Measurements from ENCODE around the gene PAK1.

Gene PAK1

GRCh38 chr11:77289737-77290136 is 184.2 kb downstream of the PAK1 start:
- ChIA-PET POLR2A (no interaction called here), CTCF (interaction anchor here (1.5 kb wide), 1 partner anchor 259 kb away, joined by 4 read pairs; no protein-coding TSS in a partner anchor)
- DNase-seq (ENCODE audit: extremely low spot score), result no peak
- TF ChIP-seq CTCF (IDR thresholded peaks at IDR 0.05; ENCODE audit: control extremely low read depth, extremely low read depth, low read depth, missing control alignments), result no peak

GRCh38 chr11:77287615-77288273 is 186.2 kb downstream of the PAK1 start:
- no peak for TF ChIP-seq CTCF (IDR thresholded peaks at IDR 0.05; ENCODE audit: control extremely low read depth, extremely low read depth, low read depth, missing control alignments)
- ChIA-PET POLR2A (no interaction called here), CTCF (no interaction called here)

GRCh38 chr11:77287136-77287535 is 186.8 kb downstream of the PAK1 start:
- CTCF ChIA-PET, result no interaction called here

More at GRCh38 chr11:77287615-77288273, 186.2 kb downstream of the PAK1 start:
- no peak for DNase-seq (ENCODE audit: extremely low spot score)

GRCh38 chr11:77284476-77285468 is 189.1 kb downstream of the PAK1 start:
- ChIA-PET POLR2A (no interaction called here), CTCF (interaction anchor here (1.5 kb wide), 1 partner anchor 200 kb away, joined by 3 read pairs; no protein-coding TSS in a partner anchor)
- TF ChIP-seq CTCF (IDR thresholded peaks at IDR 0.05; ENCODE audit: control extremely low read depth, extremely low read depth, low read depth, missing control alignments), result no peak
- no peak for DNase-seq (ENCODE audit: extremely low spot score)

More at GRCh38 chr11:77287136-77287535, 186.8 kb downstream of the PAK1 start:
- no peak for TF ChIP-seq CTCF (IDR thresholded peaks at IDR 0.05; ENCODE audit: control extremely low read depth, extremely low read depth, low read depth, missing control alignments)
- POLR2A ChIA-PET, result no interaction called here
- no peak for DNase-seq (ENCODE audit: extremely low spot score)

- ChIA-PET POLR2A (no interaction called here), CTCF (interaction anchor here (0.8 to 1.6 kb wide), 4 partner anchors 12 to 61 kb away, joined by 3 to 5 read pairs (median 4); no protein-coding TSS in a partner anchor)
- DNase-seq (ENCODE audit: extremely low spot score), result no peak
- TF ChIP-seq CTCF (IDR thresholded peaks at IDR 0.05; ENCODE audit: control extremely low read depth, extremely low read depth, low read depth, missing control alignments), result no peak
These were observed 190.8 kb downstream of the PAK1 start for GRCh38 chr11:77283101-77283500.
